ENCODE measurements around the gene LRRC2. TPM values are rescaled to one million over a fixed set of nuclear protein-coding genes. Genes with fewer than 3 reads are reported as not detected.

The LRRC2 gene
- total and polyA plus RNA-seq, 9 of the 15 experiments (the other 6 are each of a cell fraction or from before 2014, with no cell fraction given), result 0.01 to 0.04 (median 0.03) TPM; not detected in 5

- TF ChIP-seq NELFE (IDR thresholded peaks at IDR 0.05; ENCODE audit: insufficient read depth, insufficient read length), result no peak
- TF ChIP-seq CREB3 (tag; conservative IDR thresholded peaks at IDR 0.05; ENCODE audit: low read depth), result 0 out of 2 replicates have a peak, but pooled peaks have one; percentile 17
- no peak for TF ChIP-seq ID3 (CRISPR knock-in tag; IDR thresholded peaks at IDR 0.05)
- 0 out of 2 replicates have a peak, but pooled peaks have one; percentile 44 for TF ChIP-seq ID3 (tag; IDR thresholded peaks at IDR 0.05)
- TF ChIP-seq E2F3 (CRISPR knock-in tag; IDR thresholded peaks at IDR 0.05), result no peak
- TF ChIP-seq SNRNP70 (optimal IDR thresholded peaks at IDR 0.05; ENCODE audit: low read depth, low read length), result no peak
- TF ChIP-seq XRCC3 (IDR thresholded peaks at IDR 0.05), result no peak
- TF ChIP-seq ZNF133 (CRISPR knock-in tag; IDR thresholded peaks at IDR 0.05), result no peak
- TF ChIP-seq MEF2D (tag; conservative IDR thresholded peaks at IDR 0.05; ENCODE audit: low read depth), result no peak
- no peak for TF ChIP-seq POU5F1 (IDR thresholded peaks at IDR 0.05; ENCODE audit: borderline replicate concordance, low read depth, low read length, partially characterized antibody)
- no peak for TF ChIP-seq E2F5 (CRISPR knock-in tag; IDR thresholded peaks at IDR 0.05)
- no peak for TF ChIP-seq ZNF232 (CRISPR knock-in tag; IDR thresholded peaks at IDR 0.05)
- no peak for TF ChIP-seq FOS (IDR thresholded peaks at IDR 0.05; ENCODE audit: extremely low read depth, insufficient read length)
- no peak for TF ChIP-seq CHCHD3 (CRISPR knock-in tag; IDR thresholded peaks at IDR 0.05)
- no peak for TF ChIP-seq NCOA4 (IDR thresholded peaks at IDR 0.05; ENCODE audit: partially characterized antibody)
- no peak for TF ChIP-seq NR1H2 (CRISPR knock-in tag; IDR thresholded peaks at IDR 0.05)
- no peak for TF ChIP-seq RBM25 (IDR thresholded peaks at IDR 0.05; ENCODE audit: low read depth, low read length, severe bottlenecking)
- no peak for TF ChIP-seq ETV6 (IDR thresholded peaks at IDR 0.05; ENCODE audit: borderline replicate concordance in 1 of 2, low read depth in 2 of 2, low read length in 1 of 2)
- TF ChIP-seq ETV6 (CRISPR knock-in tag; IDR thresholded peaks at IDR 0.05; ENCODE audit: borderline replicate concordance), result no peak
- TF ChIP-seq ZNF347 (CRISPR knock-in tag; IDR thresholded peaks at IDR 0.05; ENCODE audit: low read depth), result no peak
- TF ChIP-seq PTTG1 (tag; IDR thresholded peaks at IDR 0.05; ENCODE audit: low read depth), result no peak
- TF ChIP-seq DPF2 (IDR thresholded peaks at IDR 0.05), result 0 out of 2 replicates have a peak, but pooled peaks have one; percentile 16
- no peak for TF ChIP-seq THAP7 (CRISPR knock-in tag; IDR thresholded peaks at IDR 0.05)
- no peak for TF ChIP-seq E2F1 (CRISPR knock-in tag; IDR thresholded peaks at IDR 0.05)
Measured at GRCh38 chr3:46498916-46499519, 67.1 kb downstream of the LRRC2 start (continued).
